SK-MEL-5 (cell line): ENCODE measurements around the gene RFK. TPM values are rescaled to one million over a fixed set of nuclear protein-coding genes. Genes with fewer than 3 reads are reported as not detected.

Experiments
- DNase-seq: peaks from one replicate; pipeline ENCODE4 v3.0.0-alpha.2; 2016; ENCODE audit warnings: low read depth, low spot score
- in situ Hi-C: cut with HindIII; loops from 2 replicates; pipeline ENCODE4 v1.10.0; 2016; ENCODE audit warnings: low sequenced_read_pairs, high pct_unique_total_duplicates, low pct_unique_long_range_greater_than_20kb
- total RNA-seq: library from RNA; depleted of rRNA; stranded (reverse); fragments of >200 nt; shearing (Covaris generic); gene quantifications from 2 replicates; pipeline ENCODE4 v1.2.3, GENCODE V29; 2014

Gene RFK
- total RNA-seq, 1 experiment from 2014 or later = 35.9 TPM

DNA sequence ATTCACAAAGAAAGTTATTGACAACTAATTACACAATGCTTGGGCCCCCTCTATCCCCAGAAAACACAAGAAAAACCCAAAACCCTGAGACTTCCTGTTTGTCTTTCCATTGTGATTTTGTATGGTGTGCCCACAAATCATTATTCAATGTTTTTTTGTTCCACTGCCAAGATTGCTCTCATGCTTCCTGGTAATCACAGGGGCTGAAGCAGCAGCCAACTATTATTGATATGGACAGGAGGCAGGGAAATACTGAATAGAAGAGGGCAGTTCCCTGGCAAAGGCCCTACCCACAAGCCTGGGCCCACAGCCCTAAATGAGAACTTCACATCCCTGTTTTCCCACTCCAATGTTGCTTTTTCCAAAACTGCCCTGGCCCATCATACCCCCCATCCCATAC, 21.5 kb upstream of the RFK start:
- in situ Hi-C loops = no loop called here
- DNase-seq = peak; percentile 26

DNA sequence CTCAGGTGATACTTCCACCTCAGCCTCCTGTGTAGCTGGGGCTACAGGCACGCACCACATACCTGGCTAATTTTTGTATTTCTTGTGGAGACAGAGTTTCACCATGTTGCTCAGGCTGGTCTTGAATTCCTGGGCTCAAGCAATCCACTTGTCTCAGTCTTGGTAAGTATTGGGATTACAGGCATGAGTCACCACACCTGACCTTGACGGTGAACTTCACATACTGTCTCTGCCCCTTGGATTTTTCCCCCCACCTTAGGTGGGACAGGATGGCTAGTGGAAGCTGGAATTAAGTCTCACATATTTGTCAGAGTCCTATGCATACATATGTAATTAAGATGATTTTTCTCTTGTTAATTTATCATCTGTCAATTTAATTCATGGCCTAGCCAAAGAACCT, 20.9 kb upstream of the RFK start:
- in situ Hi-C loops = no loop called here
- no peak for DNase-seq

DNA sequence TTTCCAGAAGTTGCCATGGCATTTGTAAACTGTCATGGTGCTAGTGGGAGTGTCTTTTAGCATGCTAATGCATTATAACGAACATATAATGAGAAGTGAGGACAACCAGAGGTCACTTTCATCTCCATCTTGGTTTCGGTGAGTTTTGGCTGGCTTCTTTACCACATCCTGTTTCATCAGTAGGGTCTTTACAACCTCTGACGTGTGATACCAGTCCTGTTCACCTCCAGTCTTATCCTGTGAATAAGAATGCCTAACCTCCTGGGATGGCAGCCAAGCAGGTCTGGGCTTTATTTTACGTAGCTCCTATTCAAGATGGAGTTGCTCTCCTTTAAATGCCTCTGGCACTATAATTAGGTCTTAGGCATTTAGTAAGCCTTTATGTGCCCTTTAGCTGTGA, 20.4 kb upstream of the RFK start:
- in situ Hi-C loops = no loop called here
- DNase-seq = no peak

DNA sequence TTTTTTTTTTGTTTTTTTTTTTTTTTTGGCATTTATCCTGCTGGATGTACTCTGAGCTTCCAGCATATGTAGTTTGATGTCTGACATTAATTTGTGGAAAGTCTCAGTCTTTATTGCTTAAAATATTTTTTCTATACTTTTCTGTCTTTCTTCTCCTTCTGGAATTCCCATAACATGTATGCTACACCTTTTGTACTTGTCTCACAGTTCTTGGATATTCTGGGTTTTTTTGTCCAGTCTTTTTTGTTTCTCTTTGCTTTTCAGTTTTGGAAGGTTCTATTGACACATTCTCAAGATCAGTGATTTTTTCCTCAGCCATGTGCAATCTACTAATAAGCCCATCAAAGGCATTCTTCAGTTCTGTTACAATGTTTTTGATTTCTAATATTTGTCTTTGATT, 19.4 kb upstream of the RFK start:
- no peak for DNase-seq
- in situ Hi-C loops = no loop called here

DNA sequence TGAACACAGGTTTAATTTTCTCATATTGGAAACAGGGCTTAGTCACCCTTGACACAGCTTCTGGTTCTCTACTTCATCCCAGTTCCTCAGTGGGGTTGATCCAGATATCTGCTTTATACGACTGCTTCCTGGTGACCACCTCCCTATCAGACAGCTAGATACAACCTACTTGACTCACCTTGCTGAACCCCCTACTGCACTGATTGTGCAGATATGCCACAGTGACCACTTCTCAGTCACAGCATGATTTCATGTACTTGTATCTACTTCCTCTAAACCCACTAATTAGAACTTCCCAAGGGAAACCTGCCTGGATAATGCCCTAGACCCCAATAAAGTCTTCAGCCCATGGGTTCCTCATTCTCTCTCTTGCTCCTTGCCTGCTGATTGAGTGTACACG, 18.4 kb upstream of the RFK start:
- in situ Hi-C loops = no loop called here

DNA sequence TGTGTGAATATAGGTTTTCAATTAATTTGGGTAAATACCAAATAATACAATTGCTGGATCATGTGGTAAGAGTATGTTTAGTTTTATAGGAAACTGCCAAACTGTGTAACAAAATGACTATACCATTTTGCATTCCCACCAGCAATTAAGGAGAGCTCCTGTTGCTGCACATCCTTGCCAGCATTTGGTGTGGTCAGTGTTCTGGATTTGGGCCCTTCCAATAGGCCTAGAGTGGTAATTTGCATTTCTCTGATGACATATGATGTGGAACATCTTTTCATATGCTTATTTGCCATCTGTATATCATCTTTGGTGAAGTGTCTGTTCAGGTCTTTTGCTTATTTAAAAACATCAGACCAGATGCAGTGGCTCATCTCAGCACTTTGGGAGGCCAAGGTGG, 11.6 kb upstream of the RFK start:
- no peak for DNase-seq
- in situ Hi-C loops = no loop called here

More for the DNA sequence above, 18.4 kb upstream of the RFK start:
- DNase-seq = no peak

DNA sequence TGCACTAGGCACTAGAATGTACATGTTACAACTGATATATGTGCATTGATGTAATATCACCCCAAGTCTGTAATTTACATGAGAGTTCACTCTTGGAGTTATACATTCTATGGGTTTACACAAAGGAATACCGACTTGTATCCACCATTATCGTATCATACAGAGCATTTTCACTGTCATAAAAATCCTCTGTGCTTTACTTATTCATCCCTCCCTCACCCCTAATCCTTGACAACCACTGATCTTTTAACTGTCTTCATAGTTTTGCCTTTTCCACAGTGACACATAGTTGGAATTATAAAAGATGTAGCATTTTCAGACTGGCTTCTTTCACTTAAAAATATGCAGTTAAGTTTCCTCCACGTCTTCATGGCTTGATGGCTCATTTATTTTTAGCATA, 11.1 kb upstream of the RFK start:
- in situ Hi-C loops = no loop called here
- no peak for DNase-seq

DNA sequence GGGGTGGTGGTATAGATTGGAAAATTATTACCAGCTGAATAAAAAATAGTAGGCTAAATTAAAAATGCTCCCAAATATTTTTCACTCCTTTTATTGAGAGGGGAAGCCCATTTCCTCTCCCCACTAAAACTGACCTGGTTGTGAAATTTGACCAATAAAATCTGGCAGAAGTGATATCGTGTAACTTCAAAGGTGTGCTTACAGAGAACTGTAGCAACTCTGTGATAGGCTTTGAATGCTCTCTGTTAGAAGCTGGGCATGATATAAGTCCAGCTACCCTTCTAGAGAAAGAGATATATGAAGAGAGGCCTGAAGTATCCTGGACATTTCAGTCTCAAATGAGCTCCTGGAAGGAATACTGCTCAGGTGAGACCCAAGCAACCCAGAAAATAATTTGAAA, 10.2 kb upstream of the RFK start:
- in situ Hi-C loops = no loop called here
- no peak for DNase-seq

DNA sequence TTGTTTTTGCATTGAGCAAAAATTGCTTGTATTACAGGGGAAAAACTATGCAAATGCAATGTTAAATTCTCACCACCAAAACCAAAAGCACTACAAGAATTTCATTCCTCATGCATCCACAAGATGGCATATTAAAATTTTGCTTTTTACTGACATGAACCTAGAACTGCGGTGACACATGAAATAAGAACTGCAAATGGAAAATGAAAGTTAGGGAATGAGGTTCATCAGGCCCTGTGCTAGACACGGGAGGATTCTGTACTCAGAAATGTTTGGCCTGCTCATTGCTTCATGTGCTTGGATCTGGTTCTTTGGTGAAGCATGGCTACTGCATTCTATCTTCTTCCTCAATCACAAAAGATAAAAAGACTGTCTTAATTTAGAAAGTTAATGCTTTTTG, 9.1 kb upstream of the RFK start:
- DNase-seq = peak; percentile 78
- in situ Hi-C loops = no loop called here

DNA sequence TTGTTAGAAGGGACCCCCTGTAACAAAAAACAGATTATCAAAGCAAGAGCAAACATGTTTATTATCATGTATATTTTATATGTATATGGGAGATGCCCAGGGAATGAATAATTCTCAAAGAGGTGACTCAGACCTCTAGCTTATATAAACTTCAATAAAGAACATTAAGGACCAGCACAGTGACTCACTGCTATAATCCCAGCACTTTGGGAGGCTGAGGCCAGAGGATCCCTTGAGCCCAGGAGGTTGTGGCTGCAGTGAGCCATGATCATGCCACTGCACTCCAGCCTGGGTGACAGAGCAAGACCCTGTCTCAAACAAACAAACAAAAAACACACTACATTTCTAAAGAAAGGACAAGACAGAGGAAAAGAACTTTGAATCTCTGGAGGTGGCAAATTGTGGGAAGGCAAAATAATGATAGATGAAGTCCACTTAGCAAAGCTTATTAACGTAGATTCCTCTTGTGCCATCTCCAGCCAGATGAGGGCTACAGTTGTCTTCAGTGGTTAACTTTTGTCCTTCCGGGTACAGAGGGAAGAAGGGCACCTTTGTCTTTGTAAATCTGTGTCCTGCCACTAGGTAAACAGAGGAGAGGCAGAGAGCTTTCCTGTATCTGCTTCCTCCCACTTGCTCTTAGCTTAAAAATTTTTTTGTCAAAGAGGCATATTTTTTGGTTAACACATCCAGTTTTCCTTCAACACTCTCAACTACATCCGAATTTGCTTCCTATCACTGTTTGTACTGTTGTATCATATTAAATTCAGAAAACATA, 7.5 kb upstream of the RFK start:
- DNase-seq = peak; percentile 72
- in situ Hi-C loops = no loop called here

DNA sequence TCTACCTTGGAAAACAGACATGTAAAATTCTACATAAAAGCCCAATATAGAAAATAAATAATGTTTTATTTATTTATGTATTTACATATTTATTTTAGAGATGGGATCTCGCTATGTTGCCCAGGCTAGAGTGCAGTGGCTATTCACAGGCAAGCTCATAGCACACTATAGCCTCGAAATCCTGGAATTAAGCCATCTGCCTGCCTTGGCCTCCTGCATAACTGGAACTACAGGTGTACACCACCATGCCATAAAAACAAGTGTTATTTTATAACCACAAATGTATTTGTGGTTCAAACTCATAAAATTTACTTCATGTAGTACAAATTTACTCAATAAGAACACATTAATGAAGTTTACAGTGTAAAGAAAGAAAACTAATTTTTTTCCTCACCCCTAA, 7.0 kb upstream of the RFK start:
- in situ Hi-C loops = no loop called here
- no peak for DNase-seq

DNA sequence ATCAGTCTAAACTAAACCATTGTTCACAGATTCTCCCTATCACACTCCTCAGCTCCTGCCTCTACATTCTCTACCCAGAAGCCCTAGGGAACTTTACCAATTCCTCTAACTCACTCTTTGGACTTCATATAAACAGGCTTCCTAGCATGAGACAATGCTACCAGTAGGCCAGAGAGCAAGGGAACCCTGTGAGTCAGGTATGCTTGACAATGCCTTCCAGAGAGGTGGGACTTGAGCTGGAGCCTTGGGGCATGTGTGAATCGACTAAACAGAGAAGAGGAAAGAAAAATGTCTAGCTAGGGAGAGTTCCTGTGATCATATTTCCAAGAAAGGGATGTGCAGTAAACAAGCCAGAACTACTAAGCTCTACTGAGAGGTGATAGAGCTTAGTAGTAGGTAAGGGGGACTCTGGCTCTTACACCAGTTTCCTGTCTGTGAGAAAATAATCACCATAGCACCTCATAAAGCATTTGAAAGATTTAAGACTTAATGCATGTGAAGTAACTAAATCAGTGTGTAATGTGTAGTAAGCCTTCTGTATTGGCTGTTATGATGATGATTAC, 6.4 kb upstream of the RFK start:
- in situ Hi-C loops = no loop called here
- no peak for DNase-seq

DNA sequence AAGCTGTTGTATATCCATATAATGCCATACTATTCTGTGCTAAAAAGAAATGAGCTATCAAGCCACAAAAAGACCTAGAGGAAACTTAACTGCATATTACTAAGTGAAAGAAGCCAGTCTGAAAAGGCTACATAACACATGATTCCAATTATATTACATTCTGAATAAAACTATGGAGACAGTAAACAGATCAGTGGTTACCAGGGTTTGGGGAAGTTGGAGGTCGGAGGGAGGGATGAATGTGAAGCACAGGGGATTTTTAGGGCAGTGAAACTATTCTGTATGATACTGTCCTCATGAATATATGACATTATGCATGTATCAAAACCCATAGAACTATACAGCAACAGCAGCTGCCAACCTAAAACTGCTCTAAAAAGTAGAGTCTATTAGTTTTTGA, 5.6 kb upstream of the RFK start:
- DNase-seq = no peak
- in situ Hi-C loops = no loop called here

DNA sequence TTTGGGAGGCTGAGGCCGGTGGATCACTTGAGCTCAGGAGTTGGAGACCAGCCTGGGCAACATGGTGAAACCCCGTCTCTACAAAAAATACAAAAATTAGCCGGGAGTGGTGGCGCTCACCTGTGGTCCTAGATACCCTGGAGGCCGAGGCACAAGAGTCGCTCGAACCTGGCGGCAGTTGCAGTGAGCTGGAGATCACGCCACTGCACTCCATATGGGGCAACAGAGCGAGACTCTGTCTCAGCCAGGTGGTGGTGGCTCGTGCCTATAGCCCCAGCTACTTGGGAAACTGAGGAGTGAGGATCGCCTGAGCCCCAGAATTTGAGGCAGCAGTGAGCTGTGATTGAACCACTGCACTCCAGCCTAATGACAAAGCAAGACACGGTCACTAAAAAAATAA, 2.4 kb upstream of the RFK start:
- DNase-seq = no peak
- in situ Hi-C loops = no loop called here

DNA sequence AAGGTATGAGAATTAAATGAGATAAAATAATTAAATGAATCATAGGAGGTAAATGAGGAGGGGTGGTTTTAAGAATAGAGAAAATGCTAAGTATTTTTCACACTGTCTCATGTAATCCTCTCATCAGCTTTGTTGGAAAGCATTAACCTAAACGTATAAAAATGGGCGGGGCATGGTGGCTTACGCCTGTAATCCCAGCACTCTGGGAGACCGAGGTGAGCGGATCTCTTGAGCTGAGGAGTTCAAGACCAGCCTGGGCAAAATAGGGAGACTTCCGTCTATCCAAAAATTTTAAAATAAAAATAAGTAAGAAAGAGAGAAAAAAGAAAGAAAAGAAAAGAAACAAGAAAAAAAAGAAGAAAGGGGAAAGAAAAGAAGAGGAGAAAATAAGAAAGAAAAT, 1.9 kb upstream of the RFK start:
- DNase-seq = no peak
- in situ Hi-C loops = no loop called here

DNA sequence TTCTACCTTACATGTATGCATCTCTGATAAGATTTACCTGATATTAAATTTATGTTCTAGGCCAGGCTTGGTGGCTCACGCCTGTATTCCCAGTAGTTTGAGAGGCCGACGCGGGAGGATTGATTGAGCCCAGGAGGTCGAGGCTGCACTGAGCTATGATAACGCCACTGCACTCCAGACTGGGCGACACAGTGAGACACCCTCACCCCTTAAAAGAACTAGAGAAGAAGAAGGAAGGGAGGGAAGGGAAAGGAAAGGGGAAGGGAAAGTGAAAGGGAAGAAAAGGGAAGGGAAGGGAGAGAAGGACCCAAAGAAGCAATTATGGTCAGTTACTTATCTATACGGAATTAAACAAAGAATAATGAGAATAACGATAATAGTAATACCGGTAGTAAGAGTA, 1.2 kb upstream of the RFK start:
- no peak for DNase-seq
- in situ Hi-C loops = no loop called here

DNA sequence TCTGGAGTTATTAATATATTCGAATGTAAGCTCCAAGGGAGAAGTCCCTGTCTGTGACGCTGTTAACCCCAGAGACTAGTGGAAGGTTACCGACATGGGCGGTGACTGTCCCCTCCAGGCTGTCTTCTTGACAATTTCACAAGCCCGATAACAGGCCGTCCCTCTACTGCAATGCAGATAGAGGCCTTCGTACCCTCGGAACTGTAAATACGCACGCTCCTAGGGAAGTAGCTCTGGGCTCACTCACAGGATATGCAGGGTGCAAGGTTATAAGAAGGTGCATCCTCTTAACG, 680 bp upstream of the RFK start:
- DNase-seq = peak; percentile 51
- in situ Hi-C loops = no loop called here

DNA sequence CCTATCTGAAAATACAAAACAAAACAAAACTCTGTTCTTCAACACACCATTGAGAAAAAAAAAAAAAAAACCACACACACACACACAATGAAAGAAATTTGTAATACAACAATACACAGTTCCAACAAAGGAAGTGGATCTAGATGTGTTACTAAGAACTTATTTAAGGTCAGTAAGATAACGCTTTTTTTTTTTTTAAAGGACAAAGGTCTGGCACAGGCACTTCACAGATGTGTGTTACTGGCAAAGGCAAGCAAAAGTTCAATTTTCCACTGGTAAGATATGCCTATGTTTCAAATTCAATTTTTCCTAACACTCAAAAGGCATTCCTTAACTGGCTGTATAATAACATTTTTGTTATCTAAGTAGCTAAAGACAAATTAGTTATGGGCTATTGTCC, 3.6 kb downstream of the RFK start:
- DNase-seq = no peak
- in situ Hi-C loops = no loop called here

DNA sequence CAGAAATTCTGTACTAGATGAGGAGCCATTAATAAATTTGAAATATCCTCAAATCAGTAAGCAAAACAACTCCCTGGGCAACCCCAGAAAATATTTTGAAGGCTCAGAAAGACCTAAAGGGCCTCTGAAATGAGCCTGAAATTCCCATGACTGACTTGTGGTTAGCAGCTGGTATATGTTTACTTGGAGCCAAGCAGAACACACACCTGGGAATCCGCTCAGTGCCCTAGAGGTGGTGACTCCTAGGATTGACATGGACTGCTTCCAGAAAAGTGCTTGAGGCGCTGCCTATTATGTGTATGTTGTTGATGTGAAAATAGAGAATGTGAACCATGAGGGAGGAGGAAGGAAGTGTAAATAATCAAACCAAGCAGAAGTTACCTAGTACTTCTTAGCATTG, 14.7 kb downstream of the RFK start:
- in situ Hi-C loops = no loop called here
- DNase-seq = no peak
